GM04504 (cell line): Measurements from ENCODE around the gene ERGIC3.
"Not testable (repeated sequence)": the region's sequence is repeated elsewhere in the genome, so short reads cannot be mapped to it uniquely, and the experiment has no call there.

Experiments used
- DNase-seq: peaks from one replicate; pipeline ENCODE4 v3.0.0-alpha.2; 2012; ENCODE audit warnings: low read depth

The ERGIC3 gene

DNA sequence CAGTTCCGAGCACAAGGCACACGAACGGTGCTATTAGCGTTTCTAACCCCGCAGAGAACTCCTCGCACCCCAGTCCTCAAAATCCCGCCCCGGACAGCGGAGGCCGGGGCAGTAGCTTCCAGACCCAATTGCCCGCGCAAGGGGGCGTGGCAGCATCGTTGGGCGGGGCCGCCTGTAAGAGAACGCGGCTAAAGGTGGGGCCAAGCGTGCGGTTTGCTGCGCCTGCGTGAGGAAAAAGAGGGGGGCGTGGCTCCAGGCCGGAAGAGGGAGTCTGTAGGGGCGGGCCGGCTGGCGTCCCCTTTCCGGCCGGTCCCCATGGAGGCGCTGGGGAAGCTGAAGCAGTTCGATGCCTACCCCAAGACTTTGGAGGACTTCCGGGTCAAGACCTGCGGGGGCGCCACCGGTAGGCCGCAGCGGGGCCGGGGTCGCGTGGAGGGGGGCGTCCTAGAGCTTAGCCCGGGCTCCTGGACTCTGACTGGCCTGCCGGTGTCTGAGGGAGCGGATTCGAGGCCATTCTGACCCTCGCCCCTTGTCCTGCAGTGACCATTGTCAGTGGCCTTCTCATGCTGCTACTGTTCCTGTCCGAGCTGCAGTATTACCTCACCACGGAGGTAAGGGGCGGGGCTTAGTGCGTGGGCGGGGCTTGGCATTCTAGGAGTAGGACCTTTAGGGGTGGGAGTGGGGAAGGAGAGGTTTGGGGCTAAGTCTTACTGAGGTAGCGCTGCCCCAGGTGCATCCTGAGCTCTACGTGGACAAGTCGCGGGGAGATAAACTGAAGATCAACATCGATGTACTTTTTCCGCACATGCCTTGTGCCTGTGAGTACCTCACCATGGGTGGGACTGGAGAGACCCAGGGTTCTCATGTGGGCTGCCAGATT, at the start of gene ERGIC3:
ERGIC3 (plus strand) TSS at position 296 of the 880 bp plus-strand sequence; CDS start at position 316, 20 bp downstream.
- peak; percentile 86 for DNase-seq

DNA sequence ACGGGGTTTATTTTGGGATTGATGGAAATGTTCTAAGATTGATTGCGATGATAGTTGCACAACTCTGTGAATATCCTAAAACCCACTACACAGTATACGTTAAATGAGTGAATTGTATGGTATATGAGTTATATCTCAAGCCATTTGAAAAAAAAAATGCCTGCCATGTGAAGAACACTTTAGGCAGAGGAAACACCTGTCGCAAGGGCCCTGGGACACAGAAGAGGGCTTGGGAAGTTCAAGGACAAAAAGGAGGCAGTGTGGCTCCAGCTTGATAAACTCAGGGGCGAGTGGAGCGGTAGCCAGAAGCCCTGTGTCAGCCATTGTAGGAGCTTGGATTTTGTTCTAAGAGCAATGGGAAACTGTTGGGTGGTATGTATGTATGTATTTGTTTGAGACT, 49.5 kb upstream of the ERGIC3 start:
- no peak for DNase-seq

DNA sequence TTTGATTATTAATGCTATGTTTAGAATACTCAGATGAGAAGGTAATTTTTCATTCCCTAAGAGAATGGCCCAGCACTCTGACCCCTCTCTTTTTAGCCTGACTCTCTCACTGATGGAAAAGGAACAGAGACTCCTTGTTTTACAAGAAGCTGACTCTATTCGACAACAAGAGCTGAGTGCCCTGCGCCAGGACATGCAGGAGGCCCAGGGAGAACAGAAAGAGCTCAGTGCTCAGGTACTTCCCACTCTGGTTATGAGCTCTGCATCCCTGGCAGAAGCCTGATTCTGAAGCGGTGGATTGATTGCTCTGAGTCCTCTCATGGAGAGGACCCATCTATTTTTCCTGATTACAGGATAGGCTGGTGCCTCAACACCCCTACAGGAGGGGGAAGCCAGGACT, 45.4 kb upstream of the ERGIC3 start:
- no peak for DNase-seq

DNA sequence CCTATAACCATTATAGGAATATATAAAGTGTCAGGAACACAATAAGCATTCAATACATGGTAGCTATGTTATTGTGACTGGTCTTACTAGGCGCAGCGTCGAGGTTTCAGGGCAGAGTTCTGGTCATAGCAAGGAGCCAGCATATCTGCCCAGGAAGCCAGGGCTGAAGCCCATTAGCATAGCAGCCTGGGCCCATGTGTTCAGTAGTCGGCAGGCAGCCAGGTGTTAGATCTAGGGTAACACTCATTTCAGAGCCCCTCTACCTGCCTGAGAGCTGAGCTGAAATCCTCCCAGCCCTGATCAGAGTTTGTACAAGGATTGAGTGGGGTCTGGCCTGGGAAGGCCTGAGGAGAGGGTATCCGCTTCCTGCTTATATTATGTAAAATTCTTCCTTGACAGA, 44.6 kb upstream of the ERGIC3 start:
- DNase-seq = no peak

DNA sequence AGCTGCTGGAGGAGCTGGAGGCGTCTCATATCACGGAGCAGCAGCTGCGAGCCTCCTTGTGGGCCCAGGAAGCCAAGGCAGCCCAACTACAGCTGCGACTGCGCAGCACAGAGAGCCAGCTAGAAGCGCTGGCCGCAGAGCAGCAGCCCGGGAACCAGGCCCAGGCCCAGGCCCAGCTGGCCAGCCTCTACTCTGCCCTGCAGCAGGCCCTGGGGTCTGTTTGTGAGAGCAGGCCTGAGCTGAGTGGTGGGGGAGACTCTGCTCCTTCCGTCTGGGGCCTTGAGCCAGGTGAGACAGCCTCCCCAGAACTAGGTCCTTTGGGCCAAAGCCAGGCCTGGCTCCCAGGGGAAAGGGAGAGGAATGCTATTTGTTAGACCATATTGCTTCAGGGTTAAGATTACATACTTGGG, 44.1 kb upstream of the ERGIC3 start:
- DNase-seq = no peak

DNA sequence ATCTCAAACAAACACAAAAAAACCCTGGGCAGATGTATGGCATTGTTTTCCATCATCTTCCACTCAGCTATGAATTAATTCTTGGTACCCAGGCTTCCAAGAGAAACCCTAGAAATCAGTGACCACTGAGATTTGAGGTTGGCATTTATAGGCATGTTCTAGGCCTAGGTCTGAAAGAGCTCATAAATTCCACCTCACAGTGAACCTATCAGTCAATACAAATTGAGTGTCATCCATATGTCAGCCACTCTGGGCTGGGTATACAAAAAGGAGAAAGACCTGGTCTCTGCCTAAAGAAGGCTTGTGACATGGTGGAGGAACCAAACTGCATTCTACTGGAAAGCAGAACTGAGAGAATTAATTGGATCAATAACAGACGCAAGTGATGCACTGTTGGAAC, 42.6 kb upstream of the ERGIC3 start:
- DNase-seq = no peak

DNA sequence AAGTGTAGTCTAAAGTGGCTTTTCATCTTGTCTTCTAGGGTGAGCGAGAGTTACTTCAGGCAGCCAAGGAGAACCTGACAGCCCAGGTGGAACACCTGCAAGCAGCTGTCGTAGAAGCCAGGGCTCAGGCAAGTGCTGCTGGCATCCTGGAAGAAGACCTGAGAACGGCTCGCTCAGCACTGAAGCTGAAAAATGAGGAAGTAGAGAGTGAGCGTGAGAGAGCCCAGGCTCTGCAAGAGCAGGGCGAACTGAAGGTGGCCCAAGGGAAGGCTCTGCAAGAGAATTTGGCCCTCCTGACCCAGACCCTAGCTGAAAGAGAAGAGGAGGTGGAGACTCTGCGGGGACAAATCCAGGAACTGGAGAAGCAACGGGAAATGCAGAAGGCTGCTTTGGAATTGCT, 39.5 kb upstream of the ERGIC3 start:
- no peak for DNase-seq

DNA sequence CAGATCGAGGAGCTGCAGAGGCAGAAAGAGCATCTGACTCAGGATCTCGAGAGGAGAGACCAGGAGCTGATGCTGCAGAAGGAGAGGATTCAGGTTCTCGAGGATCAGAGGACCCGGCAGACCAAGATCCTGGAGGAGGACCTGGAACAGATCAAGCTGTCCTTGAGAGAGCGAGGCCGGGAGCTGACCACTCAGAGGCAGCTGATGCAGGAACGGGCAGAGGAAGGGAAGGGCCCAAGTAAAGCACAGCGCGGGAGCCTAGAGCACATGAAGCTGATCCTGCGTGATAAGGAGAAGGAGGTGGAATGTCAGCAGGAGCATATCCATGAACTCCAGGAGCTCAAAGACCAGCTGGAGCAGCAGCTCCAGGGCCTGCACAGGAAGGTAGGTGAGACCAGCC, 38.6 kb upstream of the ERGIC3 start:
- DNase-seq = no peak

DNA sequence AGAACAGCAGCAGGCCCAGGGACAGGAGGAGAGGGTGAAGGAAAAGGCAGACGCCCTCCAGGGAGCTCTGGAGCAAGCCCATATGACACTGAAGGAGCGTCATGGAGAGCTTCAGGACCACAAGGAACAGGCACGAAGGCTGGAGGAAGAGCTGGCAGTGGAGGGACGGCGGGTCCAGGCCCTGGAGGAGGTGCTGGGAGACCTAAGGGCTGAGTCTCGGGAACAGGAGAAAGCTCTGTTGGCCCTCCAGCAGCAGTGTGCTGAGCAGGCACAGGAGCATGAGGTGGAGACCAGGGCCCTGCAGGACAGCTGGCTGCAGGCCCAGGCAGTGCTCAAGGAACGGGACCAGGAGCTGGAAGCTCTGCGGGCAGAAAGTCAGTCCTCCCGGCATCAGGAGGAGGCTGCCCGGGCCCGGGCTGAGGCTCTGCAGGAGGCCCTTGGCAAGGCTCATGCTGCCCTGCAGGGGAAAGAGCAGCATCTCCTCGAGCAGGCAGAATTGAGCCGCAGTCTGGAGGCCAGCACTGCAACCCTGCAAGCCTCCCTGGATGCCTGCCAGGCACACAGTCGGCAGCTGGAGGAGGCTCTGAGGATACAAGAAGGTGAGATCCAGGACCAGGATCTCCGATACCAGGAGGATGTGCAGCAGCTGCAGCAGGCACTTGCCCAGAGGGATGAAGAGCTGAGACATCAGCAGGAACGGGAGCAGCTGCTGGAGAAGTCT, 37.9 kb upstream of the ERGIC3 start:
- DNase-seq = no peak

DNA sequence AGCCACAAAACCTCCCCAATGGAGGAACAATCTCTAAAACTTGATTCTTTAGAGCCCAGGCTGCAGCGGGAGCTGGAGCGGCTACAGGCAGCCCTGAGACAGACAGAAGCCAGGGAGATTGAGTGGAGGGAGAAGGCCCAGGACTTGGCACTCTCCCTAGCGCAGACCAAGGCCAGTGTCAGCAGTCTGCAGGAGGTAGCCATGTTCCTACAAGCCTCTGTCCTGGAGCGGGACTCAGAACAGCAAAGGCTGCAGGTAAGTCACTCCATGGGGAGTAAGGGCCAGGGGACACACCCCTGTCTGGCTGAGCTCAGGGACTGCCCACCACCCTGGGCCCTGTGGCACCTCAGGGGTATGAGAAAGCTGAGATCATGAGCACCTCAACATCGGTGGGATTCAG, 37.1 kb upstream of the ERGIC3 start:
- DNase-seq = no peak

DNA sequence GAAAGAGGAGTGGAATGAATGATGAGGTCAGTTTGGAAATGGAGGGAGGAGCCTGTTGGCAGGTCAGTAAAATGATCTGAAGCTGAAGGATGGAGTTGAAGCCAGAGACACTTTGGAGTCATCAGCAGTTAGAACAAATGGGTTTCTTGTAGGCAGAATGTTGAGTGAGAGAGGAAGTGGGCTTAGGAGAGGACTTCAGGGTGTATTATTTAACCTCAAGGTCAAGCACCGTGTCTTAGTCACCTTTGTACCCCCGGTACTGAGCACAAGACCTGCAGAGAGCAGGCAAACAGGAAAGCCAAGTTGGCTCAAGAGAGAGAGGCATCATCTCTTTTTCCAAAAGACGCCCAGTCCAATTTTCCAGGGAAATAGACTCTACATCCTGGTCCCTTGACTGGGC, 35.7 kb upstream of the ERGIC3 start:
- no peak for DNase-seq

DNA sequence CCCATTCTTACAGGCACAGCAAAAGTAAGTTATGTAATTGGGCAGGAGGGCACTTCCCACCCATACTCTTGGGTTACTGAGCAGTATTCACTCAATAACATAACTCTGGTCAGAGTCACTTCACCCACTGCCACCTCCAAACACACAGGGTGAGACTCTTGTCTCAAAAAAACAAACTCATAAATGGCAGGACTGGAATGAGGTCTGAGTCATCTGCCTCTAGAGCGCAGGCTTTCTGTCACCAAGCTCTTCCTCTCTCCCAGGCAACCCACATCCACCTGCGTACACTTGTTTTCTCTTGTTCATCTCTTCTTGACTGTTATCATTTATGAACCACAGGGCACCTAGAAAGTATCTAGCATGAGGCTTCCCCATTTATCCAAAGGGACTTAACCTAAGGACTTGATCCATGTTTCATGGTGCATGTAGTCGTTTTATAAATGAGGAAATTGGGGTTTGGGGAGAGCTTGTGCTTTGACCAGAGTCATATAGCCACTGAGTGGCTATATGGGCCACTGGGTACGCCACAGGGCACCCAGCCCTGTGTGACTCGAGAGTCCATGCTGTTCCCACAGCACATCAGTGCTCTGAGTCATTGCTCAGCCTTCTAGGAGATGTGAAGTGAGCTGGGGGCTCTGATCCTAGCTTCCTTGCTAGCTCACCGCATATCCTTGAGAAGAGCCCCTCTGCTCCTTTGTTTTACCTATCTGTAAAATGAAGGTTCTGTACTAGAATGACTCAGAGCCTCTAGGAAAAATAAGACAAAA, 34.8 kb upstream of the ERGIC3 start:
- DNase-seq = no peak

DNA sequence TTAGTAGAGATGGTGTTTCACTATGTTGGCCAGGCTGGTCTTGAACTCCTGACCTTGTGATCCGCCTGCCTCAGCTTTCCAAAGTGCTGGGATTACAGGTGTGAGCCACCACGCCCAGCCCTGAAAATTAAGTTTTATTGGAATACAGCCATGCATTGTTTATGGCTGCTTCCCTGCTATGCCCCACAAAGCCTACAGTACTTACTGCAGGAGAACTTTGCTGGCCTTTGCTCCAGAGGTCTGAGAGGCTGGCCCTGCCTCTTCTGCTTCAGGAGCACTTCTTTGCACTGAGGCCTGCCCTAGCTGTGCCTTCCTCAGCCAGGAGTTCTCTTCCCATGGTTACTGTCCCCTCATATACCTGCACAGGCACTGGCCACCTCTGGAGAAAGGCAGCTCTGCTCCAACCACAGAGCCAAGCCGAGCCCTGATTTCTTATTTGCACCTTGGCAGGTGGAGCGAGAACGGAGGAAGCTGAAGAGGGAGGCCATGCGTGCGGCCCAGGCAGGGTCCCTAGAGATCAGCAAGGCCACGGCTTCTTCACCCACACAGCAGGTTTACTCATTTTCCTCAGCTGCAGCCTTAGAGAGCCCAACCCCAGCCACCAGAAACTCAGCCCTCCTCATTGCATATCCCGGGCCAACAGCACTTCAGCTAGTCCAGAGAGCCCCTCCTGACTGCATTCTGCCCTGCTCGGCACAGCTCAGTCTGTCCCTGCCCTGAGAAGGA, 33.2 kb upstream of the ERGIC3 start:
- DNase-seq = no peak

DNA sequence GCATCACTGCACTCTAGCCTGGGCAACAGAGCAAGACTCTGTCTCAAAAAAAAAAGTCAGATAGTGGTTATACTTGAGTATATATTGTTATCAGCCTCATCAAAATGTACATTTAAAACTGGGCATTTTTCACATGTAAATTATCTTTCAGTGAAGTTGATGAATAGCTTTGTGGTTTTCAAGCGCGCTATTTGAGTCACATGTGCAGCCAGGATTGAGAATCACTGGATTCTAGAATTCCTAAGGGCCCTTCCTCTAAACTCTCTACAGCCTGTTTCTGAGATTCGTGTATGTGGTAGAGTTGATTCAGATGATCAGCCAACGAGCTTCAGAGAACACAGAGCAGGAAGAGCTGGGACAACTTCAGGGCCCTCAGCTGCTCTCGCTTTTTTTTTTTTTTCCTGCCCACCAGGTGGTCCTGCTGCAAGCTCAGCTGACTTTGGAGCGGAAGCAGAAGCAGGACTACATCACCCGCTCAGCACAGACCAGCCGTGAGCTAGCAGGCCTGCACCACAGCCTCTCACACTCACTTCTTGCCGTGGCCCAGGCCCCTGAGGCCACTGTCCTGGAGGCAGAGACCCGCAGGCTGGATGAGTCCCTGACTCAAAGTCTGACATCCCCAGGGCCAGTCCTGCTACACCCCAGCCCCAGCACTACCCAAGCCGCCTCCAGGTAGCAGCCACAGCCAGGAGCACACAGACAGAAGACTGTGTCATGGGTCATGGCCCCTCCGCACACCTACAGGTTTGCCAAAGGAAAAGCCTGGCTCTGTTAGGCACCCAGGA, 30.7 kb upstream of the ERGIC3 start:
- DNase-seq = no peak

DNA sequence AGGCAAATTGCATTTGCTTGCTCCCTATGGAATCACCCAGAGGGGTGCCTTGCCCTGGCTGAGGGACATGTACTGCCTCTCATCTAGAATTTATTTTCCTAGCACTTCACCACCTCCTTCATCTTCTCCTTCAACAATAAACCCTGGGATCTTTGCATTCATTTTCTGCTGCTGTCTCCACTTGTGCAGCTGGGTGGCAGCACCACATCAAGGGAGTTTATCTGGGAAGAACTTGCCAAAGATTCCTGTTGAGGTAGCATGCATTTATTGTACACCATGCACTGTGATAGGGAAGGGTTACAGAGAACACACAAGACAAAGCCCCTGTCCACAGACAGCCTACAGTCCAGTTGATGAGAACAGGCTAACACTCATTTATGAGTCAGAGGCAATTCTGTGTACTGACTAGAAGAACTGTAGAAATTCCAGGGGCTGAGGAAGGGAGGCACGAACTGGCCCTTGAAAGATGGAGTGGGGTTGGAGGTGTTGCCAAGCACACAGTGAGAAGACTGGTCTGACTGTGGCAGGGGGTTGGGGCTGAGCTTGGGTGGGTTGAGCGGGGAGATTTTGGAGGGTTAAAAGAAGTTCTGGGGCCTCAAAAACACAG, 30.0 kb upstream of the ERGIC3 start:
- DNase-seq = no peak

DNA sequence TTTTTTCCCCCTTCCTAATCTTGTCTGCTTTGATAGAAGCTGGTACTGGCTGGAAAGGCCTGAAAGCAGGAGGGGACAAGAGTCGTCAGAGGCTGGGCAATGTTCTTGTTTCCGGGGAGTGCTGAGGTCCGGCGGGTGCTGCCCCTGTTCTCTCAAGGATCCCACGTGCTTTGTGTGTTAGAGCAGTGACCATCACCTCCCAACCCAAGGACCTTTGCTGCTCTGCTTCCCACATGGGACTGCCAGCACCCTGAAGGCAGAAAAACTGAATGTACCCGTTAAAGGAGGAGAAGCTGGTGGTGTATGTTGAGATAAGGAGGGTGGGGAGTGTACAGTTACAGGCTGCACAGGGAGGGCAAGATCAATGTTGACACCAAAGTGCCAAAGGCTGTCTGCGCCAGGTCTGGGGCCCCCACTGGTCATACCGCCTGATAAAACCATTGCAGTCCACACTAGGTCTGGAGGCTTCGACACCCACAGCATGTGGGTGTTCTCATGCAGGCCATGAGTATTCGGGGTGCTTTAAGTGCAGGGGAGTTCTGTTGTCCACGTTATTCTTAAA, 27.4 kb upstream of the ERGIC3 start:
- DNase-seq = no peak

DNA sequence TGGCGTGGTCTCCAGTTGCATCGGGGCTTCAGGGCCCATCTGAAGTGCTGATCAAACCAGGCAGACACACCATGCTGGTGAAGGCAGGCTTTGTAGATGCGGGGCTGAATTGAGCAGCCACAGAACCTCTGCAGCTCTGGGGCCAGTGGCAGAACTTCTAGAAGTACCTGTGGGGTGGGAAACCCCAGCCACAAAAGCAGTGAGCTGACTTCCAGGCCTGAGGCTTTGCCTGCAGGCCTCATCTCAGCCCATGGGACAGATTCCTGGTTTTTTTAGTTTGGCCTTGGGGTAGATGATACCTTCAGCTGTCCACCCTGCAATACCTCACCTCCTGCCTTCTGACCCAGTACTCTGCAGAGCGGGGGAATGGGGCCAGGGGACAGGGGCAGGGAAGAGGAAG, 26.5 kb upstream of the ERGIC3 start:
- DNase-seq = no peak

DNA sequence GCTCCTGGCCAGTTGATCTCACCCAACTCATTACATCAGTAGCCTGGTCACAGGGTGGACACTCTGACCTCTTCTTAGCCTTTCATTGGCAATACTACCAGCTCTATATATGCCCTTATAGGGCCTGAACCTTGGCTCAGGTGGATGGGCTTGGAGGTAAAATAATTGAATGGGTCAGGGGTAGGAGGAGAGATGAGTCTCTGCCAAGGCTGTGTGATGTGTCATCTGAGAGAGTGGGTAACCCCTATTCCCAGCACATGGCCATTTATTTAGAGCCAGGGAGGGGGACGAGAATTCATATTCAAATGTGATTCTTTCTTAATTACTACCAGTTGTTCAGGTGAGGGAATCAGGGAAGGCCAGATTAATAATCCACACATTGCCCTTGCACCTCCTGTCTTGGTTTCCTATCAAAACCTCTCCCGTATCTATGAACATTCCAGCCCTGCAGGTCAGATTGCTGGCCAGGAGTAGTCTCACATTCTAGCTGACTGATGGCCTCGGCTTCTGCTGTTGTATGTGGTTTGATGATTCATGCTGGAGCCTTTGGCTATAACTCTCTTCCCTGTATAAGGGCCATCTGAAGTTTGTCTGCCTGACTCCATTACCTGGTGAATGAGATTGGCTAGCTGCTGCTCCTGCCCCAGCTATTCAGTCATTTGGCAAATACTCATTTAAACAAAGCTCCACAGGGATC, 25.8 kb upstream of the ERGIC3 start:
- DNase-seq = peak; percentile 51

DNA sequence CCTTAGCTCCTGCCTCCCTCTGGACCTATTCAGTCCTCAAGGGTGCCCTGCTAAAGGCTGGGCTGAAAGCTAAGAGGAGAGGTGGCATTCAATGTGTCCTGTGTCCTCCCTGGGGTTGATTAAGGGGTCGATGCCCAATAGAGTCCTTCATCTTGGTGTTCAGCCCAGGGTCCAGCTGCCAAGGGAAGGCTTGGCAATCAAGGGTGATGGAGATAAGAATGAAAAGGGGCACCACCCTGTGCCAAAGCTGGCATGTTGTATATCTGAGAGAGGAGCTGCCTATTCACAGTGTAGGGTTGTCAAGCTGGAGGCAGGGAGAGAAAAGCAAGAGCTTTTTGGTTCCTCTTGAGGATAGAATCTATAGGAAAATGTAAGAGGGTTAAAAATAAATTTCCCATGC, 24.8 kb upstream of the ERGIC3 start:
- DNase-seq = no peak

DNA sequence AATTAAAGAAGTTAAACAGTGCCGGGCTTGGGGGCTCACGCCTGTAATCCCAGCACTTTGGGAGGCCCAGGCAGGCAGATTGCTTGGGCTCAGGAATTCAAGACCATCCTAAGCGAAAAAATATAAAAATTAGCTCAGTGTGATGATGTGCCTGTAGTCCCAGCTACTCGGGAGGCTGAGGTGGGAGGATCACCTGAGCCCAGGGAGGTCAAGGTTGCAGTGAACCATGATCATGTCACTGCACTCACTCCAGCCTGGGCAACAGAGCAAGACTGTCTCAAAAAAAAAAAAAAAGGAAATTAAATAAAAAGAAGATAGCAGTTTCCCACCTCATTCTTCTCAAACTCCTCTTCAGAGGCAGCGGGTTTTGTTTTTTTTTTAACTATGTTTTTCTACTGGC, 24.1 kb upstream of the ERGIC3 start:
- not testable (repeated sequence) for DNase-seq
